ENCODE measurements around the gene UVRAG.

UVRAG gene

DNA sequence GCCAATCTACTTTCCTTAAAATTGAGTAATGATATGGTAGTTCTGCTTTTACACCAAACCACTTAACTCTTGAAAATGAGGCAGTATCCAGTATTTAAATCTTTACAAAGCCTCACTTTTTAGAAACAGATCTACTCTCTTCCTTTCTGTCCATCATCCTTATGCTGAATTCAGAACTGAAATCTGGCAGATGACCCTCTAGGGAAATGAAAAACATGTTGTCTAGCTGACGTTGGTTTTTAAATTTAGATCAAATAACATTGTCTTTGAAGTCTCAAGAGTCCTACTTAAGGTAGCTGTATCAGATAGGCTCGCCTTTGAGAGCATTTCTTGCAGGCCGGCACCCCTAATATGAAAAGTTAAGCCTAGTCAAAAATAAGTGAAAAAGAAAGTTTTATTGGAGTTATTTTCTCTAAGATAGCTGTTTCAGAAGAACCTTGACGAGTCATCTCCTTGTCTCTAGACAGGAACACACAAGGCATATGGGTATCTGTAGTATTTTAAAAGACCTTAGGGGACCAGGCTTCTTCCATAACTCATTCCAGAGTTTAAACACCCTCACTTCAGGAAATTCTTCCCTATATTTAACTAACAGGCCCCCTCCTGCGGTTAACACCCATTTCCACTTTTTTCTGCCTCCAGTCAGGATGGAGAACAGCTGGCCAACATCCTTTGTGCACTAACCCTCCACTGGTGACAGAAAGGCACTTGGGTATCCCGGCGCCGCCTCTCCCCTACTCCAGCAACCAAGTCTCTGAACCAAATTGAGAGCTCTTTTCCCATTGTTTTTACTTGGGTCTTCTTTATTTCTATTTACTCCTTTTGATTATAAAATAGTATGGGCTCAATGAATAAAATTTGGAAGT is 310.1 kb downstream of the UVRAG start:
- no peak overlapping the region for H3K9ac ChIP-seq (ENCODE audit: low read depth, low read length)
- H3K9me3 ChIP-seq (ENCODE audit: control insufficient read depth, insufficient read depth, low read length), result no peaks in the 10 kb centered on the region
- no peaks in the 10 kb centered on the region for H3K36me3 ChIP-seq (ENCODE audit: insufficient read depth, low read length)
- H3K4me1 ChIP-seq (ENCODE audit: insufficient read depth, low read length), result peaks cover 20% of the 10 kb centered on the region

DNA sequence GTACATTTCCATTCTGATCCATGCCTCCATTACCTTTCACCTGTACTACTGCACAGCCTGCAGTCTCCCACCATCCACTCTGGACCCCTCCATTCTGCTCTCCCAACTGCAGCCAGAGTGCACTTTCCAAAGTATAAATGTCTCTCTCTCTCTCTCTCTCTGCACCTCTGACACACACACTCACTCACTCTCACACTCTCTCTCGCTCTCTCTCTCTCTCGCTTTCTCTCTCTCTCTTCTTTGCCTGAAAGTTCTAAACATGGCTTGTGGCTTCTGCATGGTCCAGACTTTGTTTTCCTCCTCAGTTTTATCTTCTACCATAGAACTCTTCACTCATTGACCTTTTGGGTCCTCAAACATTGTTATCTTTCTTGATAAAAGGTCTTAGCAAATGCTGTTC is 314.7 kb downstream of the UVRAG start:
- Histone ChIP-seq H3K9ac (ENCODE audit: low read depth, low read length) (no peak overlapping the region), H3K36me3 (ENCODE audit: insufficient read depth, low read length) (no peaks in the 10 kb centered on the region), H3K9me3 (ENCODE audit: control insufficient read depth, insufficient read depth, low read length) (no peaks in the 10 kb centered on the region), H3K4me1 (ENCODE audit: insufficient read depth, low read length) (no peaks in the 10 kb centered on the region)

DNA sequence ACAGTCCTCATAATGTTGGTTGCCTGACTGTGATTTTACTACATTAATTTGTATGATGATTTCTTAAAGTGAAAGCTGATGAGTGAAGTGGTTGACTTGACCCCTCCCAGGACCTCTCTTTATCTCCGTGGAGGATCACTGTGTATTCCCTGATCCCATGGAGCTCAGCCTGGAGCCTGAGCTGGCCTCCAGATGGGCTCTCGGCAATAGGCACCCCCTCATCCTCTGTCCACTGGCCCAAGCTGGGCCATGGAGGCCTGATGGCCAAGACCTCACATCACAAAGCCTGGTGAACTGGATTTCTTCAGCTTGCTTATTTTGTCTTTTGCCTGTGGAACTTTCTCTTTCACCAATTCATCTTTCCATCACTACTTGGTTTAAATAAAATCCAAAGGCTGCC is 316.1 kb downstream of the UVRAG start:
- Histone ChIP-seq H3K4me1 (ENCODE audit: insufficient read depth, low read length) (no peaks in the 10 kb centered on the region), H3K9me3 (ENCODE audit: control insufficient read depth, insufficient read depth, low read length) (no peaks in the 10 kb centered on the region), H3K9ac (ENCODE audit: low read depth, low read length) (no peak overlapping the region), H3K36me3 (ENCODE audit: insufficient read depth, low read length) (no peaks in the 10 kb centered on the region)

DNA sequence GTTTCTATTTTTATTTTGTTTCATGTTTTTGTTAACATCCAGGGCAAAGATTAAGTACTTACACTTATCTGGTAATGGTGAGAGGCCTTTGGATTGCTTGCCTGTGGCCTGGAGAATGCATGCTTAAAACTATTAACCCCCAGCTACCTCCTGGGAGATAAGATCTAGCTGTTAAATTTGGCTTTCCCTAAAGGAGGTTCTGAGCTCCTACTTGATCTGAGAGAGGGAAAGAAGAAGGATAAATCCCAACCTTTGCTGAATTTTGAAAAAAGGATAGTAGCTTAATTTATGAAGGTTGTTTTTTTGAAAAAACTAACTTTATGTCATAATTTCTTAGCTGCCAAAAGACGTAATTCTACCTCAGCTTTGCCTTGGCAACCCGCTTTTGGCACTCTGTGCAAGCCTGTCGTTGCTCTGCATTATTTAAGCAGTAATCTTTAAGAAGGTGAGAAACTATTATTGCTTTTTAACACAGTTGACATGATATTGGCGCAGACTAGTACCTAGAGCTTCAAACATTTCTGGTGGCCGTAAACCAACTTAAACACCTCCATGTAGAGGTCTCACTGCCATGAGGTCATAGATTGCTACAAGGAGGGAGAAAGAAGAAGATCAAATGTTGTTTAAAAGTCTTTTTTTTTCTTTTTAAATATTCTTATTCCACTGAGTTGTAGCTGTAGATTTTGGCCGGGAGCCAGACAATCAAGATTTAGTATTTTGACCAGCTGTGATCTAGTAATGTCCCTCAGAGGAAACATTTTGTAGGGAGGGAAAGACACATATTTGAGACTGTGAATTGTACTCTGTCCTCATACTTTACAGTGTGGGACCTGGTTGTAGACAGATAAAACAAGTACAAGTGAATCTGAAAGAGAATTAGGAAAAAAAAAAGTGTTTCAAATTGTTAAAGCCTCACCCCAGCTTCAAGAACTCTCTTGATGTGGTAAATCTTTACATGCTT is 316.9 kb downstream of the UVRAG start:
- Histone ChIP-seq H3K36me3 (ENCODE audit: insufficient read depth, low read length) (no peaks in the 10 kb centered on the region), H3K4me1 (ENCODE audit: insufficient read depth, low read length) (no peaks in the 10 kb centered on the region), H3K9ac (ENCODE audit: low read depth, low read length) (no peak overlapping the region), H3K9me3 (ENCODE audit: control insufficient read depth, insufficient read depth, low read length) (no peaks in the 10 kb centered on the region)

DNA sequence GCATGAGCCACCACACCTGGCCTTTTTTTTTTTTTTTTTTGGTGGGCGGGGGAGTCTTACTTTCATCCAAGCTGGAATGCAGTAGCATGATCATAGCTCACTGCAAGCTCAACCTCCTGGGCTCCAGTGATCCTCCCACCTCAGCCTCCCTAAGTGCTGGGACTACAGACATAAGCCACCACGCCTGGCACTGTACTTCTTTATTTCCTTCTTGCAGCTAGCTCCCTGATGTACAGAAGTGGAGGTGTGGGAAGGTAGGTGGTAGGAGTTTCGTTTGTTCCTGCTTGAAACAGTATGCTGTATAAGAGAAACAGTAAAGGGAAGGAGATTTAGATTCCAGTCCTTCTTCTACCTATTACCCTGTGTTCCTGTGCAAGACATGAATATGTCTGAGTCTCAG is 319.2 kb downstream of the UVRAG start:
- no peaks in the 10 kb centered on the region for H3K4me1 ChIP-seq (ENCODE audit: insufficient read depth, low read length)
- H3K9ac ChIP-seq (ENCODE audit: low read depth, low read length), result no peak overlapping the region
- no peaks in the 10 kb centered on the region for H3K9me3 ChIP-seq (ENCODE audit: control insufficient read depth, insufficient read depth, low read length)
- no peaks in the 10 kb centered on the region for H3K36me3 ChIP-seq (ENCODE audit: insufficient read depth, low read length)

DNA sequence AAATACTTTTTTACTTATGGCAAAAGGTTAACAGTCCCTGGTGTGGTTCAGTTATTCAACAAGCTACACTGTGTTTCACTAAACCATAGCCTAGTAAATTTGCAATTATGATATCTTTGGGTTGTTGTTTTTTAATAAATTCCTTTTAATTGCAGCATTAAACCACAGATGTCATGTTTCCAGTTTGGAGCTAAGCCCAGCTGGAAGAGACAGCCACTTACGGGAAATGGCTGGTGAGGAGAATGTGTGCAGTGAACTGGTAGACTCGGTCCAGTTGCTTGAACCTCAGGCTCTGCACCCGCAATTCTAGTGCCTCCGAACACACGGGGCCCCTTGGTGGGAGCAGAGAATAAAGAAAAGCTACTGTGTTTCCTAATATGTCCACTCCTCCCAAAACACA is 320.5 kb downstream of the UVRAG start:
- Histone ChIP-seq H3K36me3 (ENCODE audit: insufficient read depth, low read length) (0 out of 2 replicates have a peak, but pooled peaks cover 2% of the 10 kb centered on the region), H3K4me1 (ENCODE audit: insufficient read depth, low read length) (no peaks in the 10 kb centered on the region), H3K9ac (ENCODE audit: low read depth, low read length) (no peak overlapping the region), H3K9me3 (ENCODE audit: control insufficient read depth, insufficient read depth, low read length) (no peaks in the 10 kb centered on the region)

DNA sequence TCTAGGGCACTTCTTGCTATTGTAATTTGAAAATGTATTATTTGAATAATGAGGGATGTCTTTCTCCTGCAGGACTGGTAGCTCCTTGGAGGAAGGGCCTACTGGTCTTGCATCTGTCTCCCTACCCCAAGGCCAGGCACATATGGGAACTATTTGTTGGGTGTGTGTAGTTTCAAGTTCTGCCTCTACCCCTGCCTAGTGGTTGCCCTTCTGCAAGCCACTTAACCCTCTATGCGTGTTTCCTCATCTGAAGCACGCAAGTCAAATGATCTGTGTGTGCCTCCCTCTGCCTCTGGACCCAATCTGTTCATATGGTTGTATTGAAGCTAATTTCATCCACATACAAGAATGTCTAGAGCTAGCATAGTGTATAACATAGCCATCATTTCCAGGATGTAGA is 324.3 kb downstream of the UVRAG start:
- Histone ChIP-seq H3K9ac (ENCODE audit: low read depth, low read length) (no peak overlapping the region), H3K4me1 (ENCODE audit: insufficient read depth, low read length) (no peaks in the 10 kb centered on the region), H3K9me3 (ENCODE audit: control insufficient read depth, insufficient read depth, low read length) (no peaks in the 10 kb centered on the region), H3K36me3 (ENCODE audit: insufficient read depth, low read length) (peaks cover 7% of the 10 kb centered on the region; the same call in 1 of the 2 replicates)

DNA sequence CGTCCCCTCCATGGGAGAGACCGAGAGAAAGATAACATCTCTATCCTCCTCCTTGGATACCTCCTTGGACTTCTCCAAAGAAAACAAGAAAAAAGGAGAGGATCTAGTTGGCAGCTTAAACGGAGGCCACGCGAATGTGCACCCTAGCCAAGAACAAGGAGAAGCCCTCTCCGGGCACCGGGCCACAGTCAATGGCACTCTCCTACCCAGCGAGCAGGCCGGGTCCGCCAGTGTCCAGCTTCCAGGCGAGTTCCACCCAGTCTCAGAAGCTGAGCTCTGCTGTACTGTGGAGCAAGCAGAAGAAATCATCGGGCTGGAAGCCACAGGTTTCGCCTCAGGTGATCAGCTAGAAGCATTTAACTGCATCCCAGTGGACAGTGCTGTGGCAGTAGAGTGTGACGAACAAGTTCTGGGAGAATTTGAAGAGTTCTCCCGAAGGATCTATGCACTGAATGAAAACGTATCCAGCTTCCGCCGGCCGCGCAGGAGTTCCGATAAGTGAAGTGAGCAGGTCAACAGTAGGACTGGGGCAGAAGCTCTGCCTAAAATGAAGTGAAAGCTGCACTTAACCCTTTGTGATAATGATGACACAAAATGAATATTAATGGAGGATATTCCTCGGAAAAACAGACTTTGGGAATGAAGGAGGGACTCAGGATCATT is 326.0 kb downstream of the UVRAG start:
- H3K36me3 ChIP-seq (ENCODE audit: insufficient read depth, low read length), result peaks cover 7% of the 10 kb centered on the region; the same call in 1 of the 2 replicates
- H3K9me3 ChIP-seq (ENCODE audit: control insufficient read depth, insufficient read depth, low read length), result no peaks in the 10 kb centered on the region
- H3K4me1 ChIP-seq (ENCODE audit: insufficient read depth, low read length), result no peaks in the 10 kb centered on the region
- H3K9ac ChIP-seq (ENCODE audit: low read depth, low read length), result no peak overlapping the region

DNA sequence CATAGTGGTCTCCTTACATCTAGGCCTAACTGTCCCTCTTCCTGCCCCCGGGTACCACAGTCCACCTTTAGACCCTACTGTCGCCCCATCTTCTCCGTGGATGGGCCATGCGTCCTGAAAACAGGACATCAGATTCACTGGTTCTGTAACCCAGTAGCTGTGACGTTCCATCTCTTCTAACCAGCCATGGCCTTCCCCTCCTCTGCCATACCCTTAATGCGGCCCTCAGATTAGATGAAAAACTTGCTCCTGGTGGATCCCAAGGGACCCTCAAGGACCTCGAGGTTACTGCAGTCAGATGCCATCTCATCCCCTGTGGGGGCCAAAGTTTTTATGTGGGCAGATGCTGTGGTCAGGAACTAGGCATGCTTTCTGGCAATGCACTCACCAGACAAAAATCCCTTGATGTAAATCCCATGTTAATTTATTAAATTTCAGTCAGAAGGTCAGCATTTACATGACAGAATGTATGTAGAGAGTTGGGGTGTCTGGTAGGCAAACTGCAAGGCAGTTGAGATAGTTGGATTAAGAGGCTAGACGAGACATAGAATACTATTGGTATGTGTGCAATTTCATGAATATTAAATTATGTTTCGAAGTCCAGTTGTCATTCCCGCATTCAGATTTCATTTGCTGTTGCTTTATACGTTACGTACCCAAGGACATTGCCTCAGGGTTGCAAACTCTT is 327.0 kb downstream of the UVRAG start:
- no peaks in the 10 kb centered on the region for H3K9me3 ChIP-seq (ENCODE audit: control insufficient read depth, insufficient read depth, low read length)
- no peak overlapping the region for H3K9ac ChIP-seq (ENCODE audit: low read depth, low read length)
- peaks cover 7% of the 10 kb centered on the region; the same call in 1 of the 2 replicates for H3K36me3 ChIP-seq (ENCODE audit: insufficient read depth, low read length)
- H3K4me1 ChIP-seq (ENCODE audit: insufficient read depth, low read length), result no peaks in the 10 kb centered on the region

DNA sequence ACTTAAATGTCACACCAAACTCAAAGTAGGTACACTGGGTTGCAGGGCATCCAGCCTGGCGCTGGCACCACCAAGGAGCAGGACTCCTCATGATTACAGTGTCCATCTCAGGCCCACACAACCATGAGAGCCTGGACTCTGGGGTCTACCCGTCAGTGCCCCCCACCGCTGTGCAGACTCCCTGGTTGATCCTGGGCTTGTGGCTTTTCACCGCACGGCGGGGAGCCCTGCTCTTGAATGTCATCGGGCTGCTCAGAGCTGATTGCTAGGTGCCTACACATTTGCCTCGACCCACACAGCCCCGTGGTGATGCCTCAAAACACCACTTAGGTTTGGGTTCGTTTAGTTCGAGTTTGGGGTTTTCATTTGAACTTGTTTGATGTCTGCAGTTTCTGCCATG is 328.3 kb downstream of the UVRAG start:
- Histone ChIP-seq H3K9ac (ENCODE audit: low read depth, low read length) (no peak overlapping the region), H3K4me1 (ENCODE audit: insufficient read depth, low read length) (no peaks in the 10 kb centered on the region), H3K36me3 (ENCODE audit: insufficient read depth, low read length) (peaks cover 7% of the 10 kb centered on the region; the same call in 1 of the 2 replicates), H3K9me3 (ENCODE audit: control insufficient read depth, insufficient read depth, low read length) (no peaks in the 10 kb centered on the region)

DNA sequence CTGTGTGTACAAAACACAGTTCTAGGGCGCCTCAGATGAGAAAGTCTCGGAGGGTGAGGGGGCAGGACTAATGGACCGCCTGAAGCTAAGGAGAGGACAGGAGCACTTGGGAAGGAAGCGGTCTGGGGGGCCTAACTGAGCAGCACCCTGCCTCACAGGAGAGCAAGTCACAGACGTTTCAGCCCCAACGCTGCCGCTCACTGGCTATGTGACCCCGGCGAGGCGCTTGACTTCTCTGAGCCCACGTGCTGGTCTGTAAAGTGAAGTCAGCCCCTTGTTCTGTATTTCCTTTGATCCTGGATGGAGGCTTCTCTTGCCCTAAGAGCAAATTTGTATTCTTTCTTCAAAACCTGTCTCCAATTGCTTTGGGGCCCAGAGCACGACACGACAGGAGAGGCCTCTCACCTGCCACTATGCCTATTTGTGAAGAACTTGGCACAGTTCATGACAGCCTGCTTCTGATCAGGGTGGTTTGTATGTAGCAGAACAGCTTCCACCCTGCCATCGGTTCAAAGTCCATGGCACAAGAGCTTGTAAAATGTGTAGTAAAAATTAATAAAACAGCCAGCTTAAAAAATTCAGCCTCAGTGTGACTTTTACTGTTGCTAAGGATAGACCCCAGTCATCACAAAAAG is 332.2 kb downstream of the UVRAG start:
- Histone ChIP-seq H3K9ac (ENCODE audit: low read depth, low read length) (no peak overlapping the region), H3K9me3 (ENCODE audit: control insufficient read depth, insufficient read depth, low read length) (no peaks in the 10 kb centered on the region), H3K36me3 (ENCODE audit: insufficient read depth, low read length) (no peaks in the 10 kb centered on the region), H3K4me1 (ENCODE audit: insufficient read depth, low read length) (no peaks in the 10 kb centered on the region)

DNA sequence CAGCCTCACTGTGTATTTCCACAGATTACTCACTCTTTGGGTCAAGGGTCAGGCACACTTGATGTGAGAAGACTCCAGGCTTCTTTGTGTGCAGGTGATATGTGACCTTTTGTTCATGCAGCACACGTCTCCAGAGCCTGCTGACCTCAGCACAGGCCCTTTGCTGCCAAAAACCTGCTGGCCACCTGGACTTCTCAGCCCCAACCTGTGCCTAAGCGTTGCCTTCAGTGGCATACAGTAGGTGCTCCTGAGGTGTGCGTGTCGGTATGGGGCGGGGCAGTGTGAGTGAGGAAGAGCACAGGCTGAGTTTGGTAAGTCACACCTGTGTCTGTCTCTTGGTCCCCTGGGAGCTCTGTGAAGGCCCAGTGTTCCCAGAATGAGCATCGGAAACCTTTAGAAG is 333.2 kb downstream of the UVRAG start:
- H3K9me3 ChIP-seq (ENCODE audit: control insufficient read depth, insufficient read depth, low read length), result no peaks in the 10 kb centered on the region
- H3K36me3 ChIP-seq (ENCODE audit: insufficient read depth, low read length), result no peaks in the 10 kb centered on the region
- peaks cover 6% of the 10 kb centered on the region; the same call in 1 of the 2 replicates for H3K4me1 ChIP-seq (ENCODE audit: insufficient read depth, low read length)
- H3K9ac ChIP-seq (ENCODE audit: low read depth, low read length), result no peak overlapping the region

DNA sequence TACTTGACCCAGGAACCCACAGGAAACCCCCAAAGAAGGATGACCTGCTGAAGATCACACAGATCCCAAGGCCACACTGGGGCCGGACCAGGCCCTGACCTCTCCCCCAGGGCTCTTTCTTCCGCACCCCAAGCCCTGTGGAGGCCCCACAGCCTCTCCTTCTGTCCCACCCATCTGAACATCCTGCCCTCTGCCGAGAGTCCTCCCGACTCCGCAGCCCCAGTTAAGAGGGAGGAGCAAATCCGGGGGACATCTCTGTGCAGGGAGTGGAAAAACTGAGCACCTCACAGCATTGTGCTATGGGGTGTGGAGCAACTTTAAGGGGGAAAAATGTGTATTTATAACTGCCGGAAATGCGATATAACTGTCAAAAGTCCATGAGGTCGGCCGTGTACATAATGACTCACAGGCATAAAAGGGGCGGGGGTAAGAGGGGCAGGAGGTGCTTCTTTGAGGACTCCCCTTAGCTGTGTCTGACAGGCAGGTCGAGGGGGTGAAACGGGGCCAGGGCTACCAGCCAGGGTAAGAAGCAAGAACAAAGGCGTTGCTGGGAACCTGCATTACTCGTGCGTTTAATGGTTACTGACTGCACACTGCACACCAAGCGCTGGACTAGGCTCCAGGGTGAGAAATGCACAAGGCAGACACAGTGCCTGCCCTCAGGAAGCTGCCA is 334.1 kb downstream of the UVRAG start:
- Histone ChIP-seq H3K36me3 (ENCODE audit: insufficient read depth, low read length) (no peaks in the 10 kb centered on the region), H3K9ac (ENCODE audit: low read depth, low read length) (no peak overlapping the region), H3K4me1 (ENCODE audit: insufficient read depth, low read length) (peaks cover 11% of the 10 kb centered on the region; the same call in 1 of the 2 replicates), H3K9me3 (ENCODE audit: control insufficient read depth, insufficient read depth, low read length) (no peaks in the 10 kb centered on the region)

Data from ES-I3 (cell line).